ENCODE measurements around the gene CIB2.

Gene CIB2

GRCh38 chr15:78104566-78105475, 26.4 kb downstream of the CIB2 start:
- no peak for TF ChIP-seq CTCF (IDR thresholded peaks at IDR 0.05; ENCODE audit: low read depth, low read length, missing control alignments)
- H3K4me3 ChIP-seq (ENCODE audit: low read depth, low read length) = no peak overlapping the region
- no peak for DNase-seq (ENCODE audit: low read depth)
- in situ Hi-C loops (cut with HindIII; ENCODE audit: low sequenced_read_pairs) = no loop called here

GRCh38 chr15:78104119-78104479, 27.1 kb downstream of the CIB2 start:
- H3K4me3 ChIP-seq (ENCODE audit: low read depth, low read length) = no peak overlapping the region
- in situ Hi-C loops (cut with HindIII; ENCODE audit: low sequenced_read_pairs) = no loop called here
- no peak for DNase-seq (ENCODE audit: low read depth)
- no peak for TF ChIP-seq CTCF (IDR thresholded peaks at IDR 0.05; ENCODE audit: low read depth, low read length, missing control alignments)

- no peak for TF ChIP-seq CTCF (IDR thresholded peaks at IDR 0.05; ENCODE audit: low read depth, low read length, missing control alignments)
- no peak overlapping the region for H3K4me3 ChIP-seq (ENCODE audit: low read depth, low read length)
- no peak for DNase-seq (ENCODE audit: low read depth)
- in situ Hi-C loops (cut with HindIII; ENCODE audit: low sequenced_read_pairs) = no loop called here
Observed at GRCh38 chr15:78103406-78104118, 27.7 kb downstream of the CIB2 start.

GRCh38 chr15:78102741-78103140, 28.5 kb downstream of the CIB2 start:
- TF ChIP-seq CTCF (IDR thresholded peaks at IDR 0.05; ENCODE audit: low read depth, low read length, missing control alignments) = no peak
- no peak overlapping the region for H3K4me3 ChIP-seq (ENCODE audit: low read depth, low read length)
- in situ Hi-C loops (cut with HindIII; ENCODE audit: low sequenced_read_pairs) = no loop called here
- no peak for DNase-seq (ENCODE audit: low read depth)

GRCh38 chr15:78102211-78102610, 29.0 kb downstream of the CIB2 start:
- no peak overlapping the region for H3K4me3 ChIP-seq (ENCODE audit: low read depth, low read length)
- DNase-seq (ENCODE audit: low read depth) = no peak
- in situ Hi-C loops (cut with HindIII; ENCODE audit: low sequenced_read_pairs) = no loop called here
- TF ChIP-seq CTCF (IDR thresholded peaks at IDR 0.05; ENCODE audit: low read depth, low read length, missing control alignments) = no peak

- TF ChIP-seq CTCF (IDR thresholded peaks at IDR 0.05; ENCODE audit: low read depth, low read length, missing control alignments) = no peak
- in situ Hi-C loops (cut with HindIII; ENCODE audit: low sequenced_read_pairs) = no loop called here
- DNase-seq (ENCODE audit: low read depth) = no peak
- no peak overlapping the region for H3K4me3 ChIP-seq (ENCODE audit: low read depth, low read length)
Observed at GRCh38 chr15:78101423-78102105, 29.7 kb downstream of the CIB2 start.
